HepG2 (cell line): ENCODE data around the gene RAD9A. TPM values are rescaled to one million over a fixed set of nuclear protein-coding genes. Genes with fewer than 3 reads are reported as not detected.

Source experiments
- CBX1 ChIP-seq: IDR thresholded peaks from one replicate; pipeline ENCODE4 v1.6.1; 2016; ENCODE audit warnings: antibody characterized with exemption, low read depth
- GATA4 ChIP-seq: sonication (generic); IDR thresholded peaks from 2 replicates; pipeline ENCODE4 v1.6.1; 2016; ENCODE audit warnings: antibody characterized with exemption, low read depth, borderline replicate concordance
- PHF5A ChIP-seq: IDR thresholded peaks from one replicate; pipeline ENCODE4 v1.6.1; 2018; ENCODE audit warnings: low read depth, missing genetic modification reagents; ENCODE audit not compliant: unreplicated experiment
- PITX1 ChIP-seq: sonication (generic); formaldehyde crosslinking; IDR thresholded peaks from 2 replicates; pipeline ENCODE4 v1.5.1; 2020; ENCODE audit warnings: mild to moderate bottlenecking, missing genetic modification reagents
- SIX4 ChIP-seq: sonication (generic); formaldehyde crosslinking; IDR thresholded peaks from 2 replicates; pipeline ENCODE4 v1.4.0; 2020; ENCODE audit warnings: missing genetic modification reagents
- U2AF2 ChIP-seq: fragments of 200-400 bp; formaldehyde crosslinking; IDR thresholded peaks from 2 replicates; pipeline ENCODE4 v1.6.1; 2017; ENCODE audit warnings: low read depth, mild to moderate bottlenecking, low read length
- ZC3H13 ChIP-seq: sonication (generic); formaldehyde crosslinking; IDR thresholded peaks from 2 replicates; pipeline ENCODE4 v1.8.1; 2023; ENCODE audit warnings: mild to moderate bottlenecking, missing genetic modification reagents, moderate library complexity
- ZNF431 ChIP-seq: sonication (generic); formaldehyde crosslinking; IDR thresholded peaks from 2 replicates; pipeline ENCODE4 v1.9.0; 2022; ENCODE audit warnings: missing genetic modification reagents, low read depth, mild to moderate bottlenecking, borderline replicate concordance
- ZNF543 ChIP-seq: sonication (generic); formaldehyde crosslinking; IDR thresholded peaks from 2 replicates; pipeline ENCODE4 v1.4.0; 2020; ENCODE audit warnings: mild to moderate bottlenecking, missing genetic modification reagents
- ZNF687 ChIP-seq: sonication (generic); formaldehyde crosslinking; IDR thresholded peaks from 2 replicates; pipeline ENCODE4 v1.5.1; 2020; ENCODE audit warnings: mild to moderate bottlenecking, missing genetic modification reagents, moderate library complexity
- polyA plus RNA-seq, 8 experiments: library from polyadenylated mRNA; depleted of rRNA in 3 of 8; stranded (reverse) in 7 of 8; unstranded in 1 of 8; fragments of >200 nt; fragmentation: Illumina TruSeq in 4 of 8; extraction: Trizol in 4 of 8; gene quantifications; 2 replicates each; pipeline versions ENCODE4 v1.2.1 to v1.2.3, GENCODE V29; 2011 to 2016; ENCODE audit warnings: low read depth in 4 of 8, missing spikeins in 1 of 8, mixed read lengths in 1 of 8; ENCODE audit not compliant: insufficient read depth in 1 of 8
- total RNA-seq, 5 experiments: library from RNA; depleted of rRNA; stranded (reverse); fragments of >200 nt; fragmentation: Illumina TruSeq; extraction: Trizol; gene quantifications; 2 replicates each; pipeline ENCODE4 v1.2.3, GENCODE V29; 2016; ENCODE audit warnings: low read depth in 1 of 5
- TF ChIP-seq, protein P1 (sequence below), 2 experiments: fragments of 450-650 bp in 1 of 2; sonication (generic) in 1 of 2; formaldehyde crosslinking in 1 of 2; IDR thresholded peaks; 2 replicates each; pipeline versions ENCODE4 v1.6.1 to v1.8.0; 2016 to 2022; ENCODE audit warnings: antibody characterized with exemption in 1 of 2, mild to moderate bottlenecking in 1 of 2, missing genetic modification reagents in 1 of 2

RAD9A gene
- total and polyA plus RNA-seq, 2 of the 13 experiments (the other 11 are each of a cell fraction or from before 2014, with no cell fraction given): 10.1 to 15.7 TPM

DNA sequence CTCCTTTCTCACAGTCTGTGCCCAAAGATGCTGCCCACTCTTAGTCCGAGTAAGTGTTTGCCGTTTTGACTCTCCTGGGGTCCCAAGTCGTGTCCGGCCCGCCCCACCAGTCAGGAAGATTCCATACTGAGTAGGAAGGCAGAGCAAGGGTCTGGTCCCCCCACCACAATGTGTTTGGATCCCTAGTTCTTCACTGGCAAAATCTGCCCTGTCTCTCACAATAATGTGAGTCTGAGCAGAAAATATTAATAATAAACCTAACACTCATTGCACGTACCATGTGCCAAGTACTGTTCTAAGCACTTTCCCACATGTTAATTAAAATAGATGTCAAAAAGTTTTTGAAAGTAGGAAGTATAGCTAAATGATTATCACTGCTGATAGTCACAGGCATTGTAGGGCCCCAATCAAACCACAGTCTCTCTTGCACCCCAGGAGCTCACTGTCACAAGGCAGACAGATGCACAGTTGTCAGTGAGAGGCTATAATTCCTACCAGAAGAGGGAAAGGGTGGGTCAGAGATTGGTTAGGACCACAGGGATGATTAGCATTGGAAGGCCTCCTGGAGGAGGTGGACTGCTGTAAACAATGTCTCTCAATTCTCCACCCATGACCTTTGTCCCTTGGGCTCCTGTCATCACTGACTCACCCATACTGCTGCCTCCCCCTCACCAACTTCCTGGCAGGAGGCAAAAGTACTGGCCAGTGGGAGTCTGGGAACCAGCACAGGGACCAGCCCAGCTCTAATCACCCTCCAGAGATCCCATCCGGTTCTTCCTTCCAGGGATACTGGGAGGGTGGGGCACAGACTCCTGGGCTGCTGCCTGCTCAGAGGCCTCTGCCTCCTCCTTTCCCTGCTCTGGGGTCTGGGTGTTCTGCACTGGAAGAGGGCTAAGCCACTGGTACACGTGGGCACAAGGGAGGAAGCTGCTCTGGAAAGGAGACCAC is 37.4 kb upstream of the RAD9A start (continued):
- TF ChIP-seq PITX1 (CRISPR knock-in tag) (peak; percentile 41; the same call in 1 of the 2 replicates), CBX1 (peak; percentile 42), U2AF2 (no peak), ZNF687 (CRISPR knock-in tag) (peak; percentile 77), SIX4 (CRISPR knock-in tag) (0 out of 2 replicates have a peak, but pooled peaks have one; percentile 21), PHF5A (CRISPR knock-in tag) (peak; percentile 71), ZNF431 (CRISPR knock-in tag) (0 out of 2 replicates have a peak, but pooled peaks have one; percentile 45), ZNF543 (CRISPR knock-in tag) (0 out of 2 replicates have a peak, but pooled peaks have one; percentile 32), GATA4 (peak; percentile 16; the same call in 1 of the 2 replicates), ZC3H13 (CRISPR knock-in tag) (no peak)
- TF ChIP-seq, protein P1, sequence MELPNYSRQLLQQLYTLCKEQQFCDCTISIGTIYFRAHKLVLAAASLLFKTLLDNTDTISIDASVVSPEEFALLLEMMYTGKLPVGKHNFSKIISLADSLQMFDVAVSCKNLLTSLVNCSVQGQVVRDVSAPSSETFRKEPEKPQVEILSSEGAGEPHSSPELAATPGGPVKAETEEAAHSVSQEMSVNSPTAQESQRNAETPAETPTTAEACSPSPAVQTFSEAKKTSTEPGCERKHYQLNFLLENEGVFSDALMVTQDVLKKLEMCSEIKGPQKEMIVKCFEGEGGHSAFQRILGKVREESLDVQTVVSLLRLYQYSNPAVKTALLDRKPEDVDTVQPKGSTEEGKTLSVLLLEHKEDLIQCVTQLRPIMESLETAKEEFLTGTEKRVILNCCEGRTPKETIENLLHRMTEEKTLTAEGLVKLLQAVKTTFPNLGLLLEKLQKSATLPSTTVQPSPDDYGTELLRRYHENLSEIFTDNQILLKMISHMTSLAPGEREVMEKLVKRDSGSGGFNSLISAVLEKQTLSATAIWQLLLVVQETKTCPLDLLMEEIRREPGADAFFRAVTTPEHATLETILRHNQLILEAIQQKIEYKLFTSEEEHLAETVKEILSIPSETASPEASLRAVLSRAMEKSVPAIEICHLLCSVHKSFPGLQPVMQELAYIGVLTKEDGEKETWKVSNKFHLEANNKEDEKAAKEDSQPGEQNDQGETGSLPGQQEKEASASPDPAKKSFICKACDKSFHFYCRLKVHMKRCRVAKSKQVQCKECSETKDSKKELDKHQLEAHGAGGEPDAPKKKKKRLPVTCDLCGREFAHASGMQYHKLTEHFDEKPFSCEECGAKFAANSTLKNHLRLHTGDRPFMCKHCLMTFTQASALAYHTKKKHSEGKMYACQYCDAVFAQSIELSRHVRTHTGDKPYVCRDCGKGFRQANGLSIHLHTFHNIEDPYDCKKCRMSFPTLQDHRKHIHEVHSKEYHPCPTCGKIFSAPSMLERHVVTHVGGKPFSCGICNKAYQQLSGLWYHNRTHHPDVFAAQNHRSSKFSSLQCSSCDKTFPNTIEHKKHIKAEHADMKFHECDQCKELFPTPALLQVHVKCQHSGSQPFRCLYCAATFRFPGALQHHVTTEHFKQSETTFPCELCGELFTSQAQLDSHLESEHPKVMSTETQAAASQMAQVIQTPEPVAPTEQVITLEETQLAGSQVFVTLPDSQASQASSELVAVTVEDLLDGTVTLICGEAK (IDR thresholded peaks at IDR 0.05): no peak
- TF ChIP-seq, protein P1 (CRISPR knock-in tag; IDR thresholded peaks at IDR 0.05): peak; percentile 48; the same call in 1 of the 2 replicates
